A549 (cell line): ENCODE measurements around the gene NPHS1. TPM values are rescaled to one million over a fixed set of nuclear protein-coding genes. Genes with fewer than 3 reads are reported as not detected.

Source experiments
- ATAC-seq, 2 experiments: fragments of 200-7000 bp in 1 of 2; fragments of >200 bp in 1 of 2; cut with Nextera tagmentation in 1 of 2; cut with Tn5 transposase in 1 of 2; 3 replicates each; pipeline versions ENCODE4 v1.8.0 to v1.9.1; 2018 to 2020; ENCODE audit warnings: mild to moderate bottlenecking in 1 of 2, moderate library complexity in 1 of 2
- CTCF ChIA-PET: fragments of 300-600 bp; sonication (Branson Sonifier 250); formaldehyde crosslinking; extraction: SDS; loops from one replicate; lab custom pipeline; 2021; ENCODE audit warnings: antibody characterized with exemption, inconsistent platforms; lab: Yijun Ruan, JAX
- POLR2A ChIA-PET: fragments of 350-600 bp; formaldehyde crosslinking; extraction: SDS; loops from one replicate; lab custom pipeline; 2021; ENCODE audit warnings: antibody characterized with exemption, inconsistent platforms; lab: Yijun Ruan, JAX
- DNase-seq, 2 experiments: peaks; one replicate each; pipeline versions ENCODE4 v3.0.0 to v3.0.0-alpha.2; 2011 to 2016; ENCODE audit warnings: low read depth in 1 of 2, low spot score in 1 of 2
- FAIRE-seq: peaks from 2 replicates; lab custom pipeline; 2011; peaks lifted over from hg19 to GRCh38; lab: Jason Lieb, UNC
- H3K27ac ChIP-seq, 2 experiments: fragments of >200 bp; sonication (Bioruptor Twin); formaldehyde crosslinking; 3 replicates each; pipeline ENCODE4 v1.5.1; 2016 to 2017
- H3K4me1 ChIP-seq: fragments of >200 bp; sonication (Bioruptor Twin); formaldehyde crosslinking; 3 replicates; pipeline ENCODE4 v1.6.1; 2016
- H3K4me2 ChIP-seq: fragments of >200 bp; sonication (Bioruptor Twin); formaldehyde crosslinking; 3 replicates; pipeline ENCODE4 v1.6.1; 2016
- H3K4me3 ChIP-seq: fragments of >200 bp; sonication (Bioruptor Twin); formaldehyde crosslinking; 3 replicates; pipeline ENCODE4 v1.5.1; 2016
- H3K9me3 ChIP-seq: fragments of >200 bp; sonication (Bioruptor Twin); formaldehyde crosslinking; 3 replicates; pipeline ENCODE4 v1.6.1; 2016
- BHLHE40 ChIP-seq: IDR thresholded peaks from 2 replicates; pipeline ENCODE4 v1.6.1; 2012; ENCODE audit warnings: low read depth, low read length, inconsistent platforms
- CBX8 ChIP-seq: fragments of 200-600 bp; sonication (generic); IDR thresholded peaks from 2 replicates; pipeline ENCODE4 v1.6.1; 2016
- CHD2 ChIP-seq: fragments of 150-350 bp; IDR thresholded peaks from 2 replicates; pipeline ENCODE4 v1.6.1; 2014; ENCODE audit warnings: low read length; ENCODE audit not compliant: partially characterized antibody
- E2F6 ChIP-seq: IDR thresholded peaks from 2 replicates; pipeline ENCODE4 v1.6.1; 2012; ENCODE audit warnings: low read depth, borderline replicate concordance
- EHMT2 ChIP-seq: fragments of 200-600 bp; sonication (generic); IDR thresholded peaks from 2 replicates; pipeline ENCODE4 v1.6.1; 2016; ENCODE audit warnings: antibody characterized with exemption, low read depth, mild to moderate bottlenecking, moderate library complexity
- ELK1 ChIP-seq: fragments of 150-350 bp; IDR thresholded peaks from 2 replicates; pipeline ENCODE4 v1.6.1; 2014; ENCODE audit warnings: low read depth, mild to moderate bottlenecking, low read length
- EP300 ChIP-seq, 2 experiments: fragments of >200 bp; sonication (Bioruptor Twin); formaldehyde crosslinking; IDR thresholded peaks; 2 replicates in 1 of 2; 3 replicates in 1 of 2; pipeline ENCODE4 v1.6.1; 2016 to 2017
- FOSB ChIP-seq: fragments of 250-450 bp; sonication (Bioruptor Pico); IDR thresholded peaks from 2 replicates; pipeline ENCODE4 v1.5.0; 2020; ENCODE audit warnings: mild to moderate bottlenecking, moderate library complexity
- FOSL2 ChIP-seq, 2 experiments: fragments of 450-650 bp in 1 of 2; fragments of >200 bp in 1 of 2; sonication (Bioruptor Twin) in 1 of 2; formaldehyde crosslinking; IDR thresholded peaks; 2 replicates each; pipeline versions ENCODE4 v1.5.0 to v1.6.1; 2016 to 2020; ENCODE audit warnings: mild to moderate bottlenecking in 1 of 2, moderate library complexity in 1 of 2
- HDAC2 ChIP-seq: fragments of 200-600 bp; sonication (generic); IDR thresholded peaks from 2 replicates; pipeline ENCODE4 v1.6.1; 2016
- HEYL ChIP-seq: fragments of 250-450 bp; sonication (Bioruptor Pico); IDR thresholded peaks from 2 replicates; pipeline ENCODE4 v1.8.0; 2021; ENCODE audit warnings: mild to moderate bottlenecking, moderate library complexity
- HOXB13 ChIP-seq: fragments of 250-450 bp; sonication (Bioruptor Pico); IDR thresholded peaks from 2 replicates; pipeline ENCODE4 v1.5.0; 2020; ENCODE audit warnings: low read depth, mild to moderate bottlenecking, moderate library complexity
- JUN ChIP-seq, 2 experiments: fragments of >200 bp; sonication (Bioruptor Twin); formaldehyde crosslinking; IDR thresholded peaks; 2 replicates in 1 of 2; 3 replicates in 1 of 2; pipeline ENCODE4 v1.6.1; 2016 to 2017
- JUNB ChIP-seq: fragments of >200 bp; sonication (Bioruptor Twin); formaldehyde crosslinking; IDR thresholded peaks from 2 replicates; pipeline ENCODE4 v1.6.1; 2016
- MAFK ChIP-seq: fragments of 450-650 bp; IDR thresholded peaks from 2 replicates; pipeline ENCODE4 v1.6.1; 2014; ENCODE audit not compliant: partially characterized antibody
- MYC ChIP-seq: IDR thresholded peaks from 2 replicates; pipeline ENCODE4 v1.6.1; 2012; ENCODE audit warnings: mild to moderate bottlenecking, inconsistent platforms, low read length, improper control_type of control experiment, borderline replicate concordance
- NFE2L2 ChIP-seq: fragments of 150-350 bp; conservative IDR thresholded peaks from 2 replicates; pipeline ENCODE4 v1.6.1; 2014; ENCODE audit warnings: low read length
- NPAS2 ChIP-seq: fragments of 250-450 bp; sonication (Bioruptor Pico); IDR thresholded peaks from 2 replicates; pipeline ENCODE4 v1.8.0; 2022; ENCODE audit warnings: mild to moderate bottlenecking, moderate library complexity, borderline replicate concordance
- NR3C1 ChIP-seq: fragments of >200 bp; sonication (Bioruptor Twin); formaldehyde crosslinking; IDR thresholded peaks from 3 replicates; pipeline ENCODE4 v1.6.1; 2017
- PBX3 ChIP-seq: IDR thresholded peaks from 2 replicates; pipeline ENCODE4 v1.6.1; 2012
- POLR2A ChIP-seq: IDR thresholded peaks from 2 replicates; pipeline ENCODE4 v1.6.1; 2012; ENCODE audit warnings: mild to moderate bottlenecking, low read length
- POLR2AphosphoS2 ChIP-seq: conservative IDR thresholded peaks from 2 replicates; pipeline ENCODE4 v1.6.1; 2012; ENCODE audit warnings: low read length, improper control_type of control experiment, inconsistent platforms
- RAD21 ChIP-seq, 2 experiments: fragments of >200 bp in 1 of 2; sonication (Bioruptor Twin) in 1 of 2; formaldehyde crosslinking in 1 of 2; IDR thresholded peaks in 1 of 2; conservative IDR thresholded peaks in 1 of 2; 2 replicates in 1 of 2; 3 replicates in 1 of 2; pipeline ENCODE4 v1.6.1; 2012 to 2018; ENCODE audit warnings: inconsistent platforms in 1 of 2
- RFX5 ChIP-seq: fragments of 450-650 bp; IDR thresholded peaks from 2 replicates; pipeline ENCODE4 v1.7.1; 2014; ENCODE audit warnings: antibody characterized with exemption, mild to moderate bottlenecking, moderate library complexity
- SREBF2 ChIP-seq: fragments of 450-650 bp; IDR thresholded peaks from 2 replicates; pipeline ENCODE4 v1.6.1; 2014; ENCODE audit warnings: mild to moderate bottlenecking, moderate library complexity
- USF2 ChIP-seq: fragments of 450-650 bp; IDR thresholded peaks from 2 replicates; pipeline ENCODE4 v1.6.1; 2014; ENCODE audit warnings: antibody characterized with exemption
- ZC3H11A ChIP-seq: fragments of 450-650 bp; IDR thresholded peaks from 2 replicates; pipeline ENCODE4 v1.6.1; 2014; ENCODE audit warnings: antibody characterized with exemption, mild to moderate bottlenecking
- WGBS: methylation state at CpG from one replicate; pipeline ENCODE4 v1.1.6; 2017; ENCODE audit errors: missing lambda C conversion rate; 5-methylcytosine and 5-hydroxymethylcytosine counted together
- polyA plus RNA-seq, 4 experiments: library from polyadenylated mRNA; depleted of rRNA in 3 of 4; stranded (reverse); fragments of >200 nt; fragmentation: RNase III in 1 of 4; extraction: RNeasy Plus Mini Kit Qiagen cat#74134 plus additional on column Dnase treatment in 1 of 4; gene quantifications; 2 replicates in 3 of 4; 3 replicates in 1 of 4; pipeline ENCODE4 v1.2.3, GENCODE V29; 2011 to 2017

NPHS1 gene
- polyA plus RNA-seq, 2 of the 4 experiments (the other 2 are of a cell fraction), result 0.27 TPM

- TF ChIP-seq RFX5, result no peak
- TF ChIP-seq HDAC2, result no peak
- TF ChIP-seq MAFK, result no peak
- no peak for TF ChIP-seq E2F6
- TF ChIP-seq EP300 (IDR thresholded peaks at IDR 0.05), result no peak; a peak in 1 of 5 replicates
- no peak for TF ChIP-seq RAD21 (conservative IDR thresholded peaks at IDR 0.05 in 1 of 2, IDR thresholded peaks at IDR 0.05 in 1 of 2)
- TF ChIP-seq ZC3H11A, result no peak
- no peak for TF ChIP-seq USF2
- TF ChIP-seq MYC, result peak; percentile 4
- TF ChIP-seq HEYL (CRISPR knock-in tag), result no peak
- TF ChIP-seq POLR2A, result peak; percentile 77
Observed at GRCh38 chr19:35899547-35900214, 47.4 kb upstream of the NPHS1 start (continued).

GRCh38 chr19:35898499-35898809 lies 46.1 kb upstream of the NPHS1 start:
- DNase-seq (no peak), FAIRE-seq (no peak), ATAC-seq (no peak)
- ChIA-PET CTCF (interaction anchor here (0.6 to 9.8 kb wide), 3 partner anchors 16 to 404 kb away, joined by 3 to 125 read pairs (median 3); no protein-coding TSS in a partner anchor), POLR2A (no interaction called here)
- H3K9me3 ChIP-seq, result no peaks in the 10 kb centered on the region
- H3K27ac ChIP-seq, result peak overlapping the region in 1 of 2 experiments; percentile 89; a peak in 4 of 6 replicates
- peak overlapping the region; percentile 89 for H3K4me2 ChIP-seq
- WGBS, result 92% methylated on average over 17 of the region's 17 CpGs
- H3K4me3 ChIP-seq, result peak overlapping the region; percentile 84
- TF ChIP-seq RFX5 (no peak), NPAS2 (CRISPR knock-in tag) (no peak), FOSB (CRISPR knock-in tag) (no peak), HEYL (CRISPR knock-in tag) (no peak), CBX8 (no peak), NR3C1 (no peak), JUN (IDR thresholded peaks at IDR 0.05) (no peak), CHD2 (no peak), BHLHE40 (no peak), RAD21 (conservative IDR thresholded peaks at IDR 0.05 in 1 of 2, IDR thresholded peaks at IDR 0.05 in 1 of 2) (no peak), FOSL2 (IDR thresholded peaks at IDR 0.05) (no peak), FOSL2 (CRISPR knock-in tag; IDR thresholded peaks at IDR 0.05) (no peak), EHMT2 (no peak), PBX3 (no peak), HDAC2 (no peak)
- peaks cover 24% of the 10 kb centered on the region for H3K4me1 ChIP-seq

GRCh38 chr19:35897706-35898451 lies 45.6 kb upstream of the NPHS1 start:
- POLR2A ChIA-PET, result interaction anchor here (0.7 kb wide), 1 partner anchor 14 kb away, joined by 3 read pairs; no protein-coding TSS in a partner anchor

More at GRCh38 chr19:35897706-35898451, 45.6 kb upstream of the NPHS1 start:
- Histone ChIP-seq H3K9me3 (no peaks in the 10 kb centered on the region), H3K4me1 (peaks cover 19% of the 10 kb centered on the region), H3K4me3 (no peak overlapping the region), H3K4me2 (no peak overlapping the region), H3K27ac (no peak overlapping the region)
- ATAC-seq, result no peak
- WGBS, result 95% methylated on average over 13 of the region's 13 CpGs
- FAIRE-seq, result no peak
- TF ChIP-seq CBX8 (no peak), JUNB (no peak), NR3C1 (no peak), RFX5 (no peak), NFE2L2 (no peak), SREBF2 (no peak), ELK1 (no peak), FOSL2 (IDR thresholded peaks at IDR 0.05) (no peak), FOSL2 (CRISPR knock-in tag; IDR thresholded peaks at IDR 0.05) (no peak), HOXB13 (CRISPR knock-in tag) (no peak), E2F6 (no peak), POLR2AphosphoS2 (no peak)
- DNase-seq, result no peak
- CTCF ChIA-PET, result interaction anchor here (0.6 to 9.8 kb wide), 7 partner anchors 9 to 403 kb away, joined by 3 to 125 read pairs (median 7); no protein-coding TSS in a partner anchor
